Astrocyte of the spinal cord (primary cell): ENCODE measurements around the gene SRGAP1.

Source experiments
- DNase-seq: peaks from one replicate; pipeline ENCODE4 v3.0.0; 2011; ENCODE audit warnings: low read depth, low spot score
- H3K4me3 ChIP-seq: 2 replicates; pipeline ENCODE4 v1.5.1; 2011; ENCODE audit warnings: low read depth, mild to moderate bottlenecking, low read length, moderate library complexity
- in situ Hi-C: cut with HindIII; loops from 2 replicates; pipeline ENCODE4 v1.10.0; 2017; ENCODE audit warnings: low sequenced_read_pairs
- TF ChIP-seq, protein P1 (sequence below): IDR thresholded peaks from 2 replicates; pipeline ENCODE4 v1.5.1; 2012; ENCODE audit warnings: low read depth, mild to moderate bottlenecking, low read length, inconsistent platforms

The SRGAP1 gene

DNA sequence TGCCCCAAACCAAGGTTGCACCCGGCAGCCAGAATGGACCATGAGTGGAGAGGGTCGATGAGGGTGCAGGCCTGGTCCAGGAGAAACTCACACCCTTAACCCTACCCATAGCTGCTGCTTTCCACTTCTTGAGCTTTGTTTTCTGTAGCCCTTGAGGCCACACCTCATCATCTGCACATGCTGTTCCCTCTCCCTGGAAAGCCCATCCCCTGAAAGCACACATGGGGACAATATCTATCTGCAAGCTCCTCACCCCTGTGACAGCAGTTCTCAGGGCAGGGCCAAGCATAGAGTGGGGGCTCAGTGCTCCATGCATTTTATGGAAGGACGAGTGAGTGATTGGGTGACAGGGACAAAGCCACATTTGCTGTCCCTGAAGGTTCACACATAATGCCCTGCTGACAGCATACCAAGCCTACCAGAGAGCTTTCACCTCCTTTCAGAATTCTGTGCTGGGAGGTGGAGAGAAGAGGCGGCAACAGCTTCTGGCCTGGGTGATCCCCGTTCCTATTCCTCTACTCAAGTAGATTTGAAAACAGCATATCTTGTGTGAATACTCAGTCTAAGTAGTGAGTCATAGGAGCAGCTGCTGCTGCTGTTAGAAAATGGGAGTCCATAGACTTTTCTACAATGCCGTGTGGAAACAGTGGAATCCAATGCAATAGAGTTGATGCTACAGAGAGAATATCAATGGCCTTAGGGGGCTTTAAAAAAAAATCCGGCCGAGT, 44.6 kb downstream of the SRGAP1 start:
- DNase-seq = peak; percentile 68
- in situ Hi-C loops = no loop called here
- H3K4me3 ChIP-seq = no peak overlapping the region
- TF ChIP-seq, protein P1, sequence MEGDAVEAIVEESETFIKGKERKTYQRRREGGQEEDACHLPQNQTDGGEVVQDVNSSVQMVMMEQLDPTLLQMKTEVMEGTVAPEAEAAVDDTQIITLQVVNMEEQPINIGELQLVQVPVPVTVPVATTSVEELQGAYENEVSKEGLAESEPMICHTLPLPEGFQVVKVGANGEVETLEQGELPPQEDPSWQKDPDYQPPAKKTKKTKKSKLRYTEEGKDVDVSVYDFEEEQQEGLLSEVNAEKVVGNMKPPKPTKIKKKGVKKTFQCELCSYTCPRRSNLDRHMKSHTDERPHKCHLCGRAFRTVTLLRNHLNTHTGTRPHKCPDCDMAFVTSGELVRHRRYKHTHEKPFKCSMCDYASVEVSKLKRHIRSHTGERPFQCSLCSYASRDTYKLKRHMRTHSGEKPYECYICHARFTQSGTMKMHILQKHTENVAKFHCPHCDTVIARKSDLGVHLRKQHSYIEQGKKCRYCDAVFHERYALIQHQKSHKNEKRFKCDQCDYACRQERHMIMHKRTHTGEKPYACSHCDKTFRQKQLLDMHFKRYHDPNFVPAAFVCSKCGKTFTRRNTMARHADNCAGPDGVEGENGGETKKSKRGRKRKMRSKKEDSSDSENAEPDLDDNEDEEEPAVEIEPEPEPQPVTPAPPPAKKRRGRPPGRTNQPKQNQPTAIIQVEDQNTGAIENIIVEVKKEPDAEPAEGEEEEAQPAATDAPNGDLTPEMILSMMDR = no peak

GRCh38 chr12:63889721-63890509, 45.4 kb downstream of the SRGAP1 start:
- in situ Hi-C loops = no loop called here
- DNase-seq = no peak
- H3K4me3 ChIP-seq = no peak overlapping the region
- TF ChIP-seq, protein P1 = no peak

- TF ChIP-seq, protein P1 = no peak
- in situ Hi-C loops = no loop called here
- no peak overlapping the region for H3K4me3 ChIP-seq
- no peak for DNase-seq
These were observed 48.7 kb downstream of the SRGAP1 start for GRCh38 chr12:63893170-63893569.

GRCh38 chr12:63894132-63894531, 49.6 kb downstream of the SRGAP1 start:
- in situ Hi-C loops = no loop called here
- no peak for DNase-seq
- H3K4me3 ChIP-seq = no peak overlapping the region
- TF ChIP-seq, protein P1 = no peak

DNA sequence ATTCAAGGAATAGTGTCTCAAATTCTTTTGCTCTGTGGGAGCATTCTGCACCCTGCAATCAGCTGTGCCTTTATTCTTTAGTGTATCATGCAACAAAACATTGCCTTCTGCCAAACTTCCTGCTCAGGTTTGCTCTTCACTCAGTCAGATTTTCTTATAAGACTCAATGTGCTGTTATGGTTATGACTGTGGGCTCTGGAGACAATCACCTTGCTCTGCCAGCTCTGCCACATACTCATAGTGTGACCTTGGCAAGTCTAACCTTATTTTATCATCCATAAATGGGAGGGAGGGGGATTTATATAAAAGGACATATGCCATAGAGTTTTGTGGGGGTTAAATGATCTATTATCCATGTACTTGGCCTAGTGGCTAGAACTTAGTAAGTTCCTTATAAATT, 51.3 kb downstream of the SRGAP1 start:
- no peak for DNase-seq
- in situ Hi-C loops = no loop called here
- TF ChIP-seq, protein P1 = no peak
- H3K4me3 ChIP-seq = no peak overlapping the region

DNA sequence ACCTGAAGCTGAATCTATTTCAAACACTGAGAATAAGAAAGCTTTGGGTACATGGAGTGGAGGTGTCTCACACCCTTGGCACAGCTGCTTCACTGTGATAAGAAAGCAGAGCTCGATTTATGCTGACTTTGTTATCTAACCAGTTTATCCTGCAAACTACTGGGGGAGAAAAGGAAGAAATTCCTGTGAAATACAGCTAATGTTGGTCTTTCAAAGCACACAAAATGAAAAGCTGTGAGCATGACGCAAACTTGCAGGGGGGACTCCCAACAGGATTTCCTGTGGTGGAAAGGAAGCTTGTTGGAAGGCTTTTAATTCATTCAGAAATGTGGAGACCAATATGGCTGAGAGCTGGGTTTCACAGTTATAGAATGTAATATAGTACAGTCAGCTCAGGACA, 53.4 kb downstream of the SRGAP1 start:
- DNase-seq = peak; percentile 55
- TF ChIP-seq, protein P1 = no peak
- in situ Hi-C loops = no loop called here
- no peak overlapping the region for H3K4me3 ChIP-seq
